ENCODE data around the gene WFDC1.

Gene WFDC1

GRCh38 chr16:84318091-84318975, 23.7 kb downstream of the WFDC1 start:
- Histone ChIP-seq H3K9me3 (ENCODE audit: insufficient read depth, low read length, severe bottlenecking) (peaks cover 4% of the 10 kb centered on the region), H3K27me3 (ENCODE audit: insufficient read depth, low read length, poor library complexity) (peaks cover 4% of the 10 kb centered on the region), H3K27ac (ENCODE audit: low read length) (no peak overlapping the region), H3K79me2 (ENCODE audit: insufficient read depth, low read length) (no peaks in the 10 kb centered on the region), H3K9ac (ENCODE audit: low read depth, low read length) (no peak overlapping the region), H3K4me3 (ENCODE audit: low read depth in 1 of 2, low read length in 2 of 2) (no peak overlapping the region), H3K4me1 (ENCODE audit: insufficient read depth, low read length) (no peaks in the 10 kb centered on the region), H2AFZ (ENCODE audit: low read depth, low read length) (no peak overlapping the region), H3K36me3 (ENCODE audit: insufficient read depth, low read length) (no peaks in the 10 kb centered on the region), H4K20me1 (ENCODE audit: insufficient read depth, low read length) (no peaks in the 10 kb centered on the region), H3K4me2 (ENCODE audit: insufficient read depth, low read length) (no peak overlapping the region)
- no peak for TF ChIP-seq EZH2 (IDR thresholded peaks at IDR 0.05; ENCODE audit: borderline replicate concordance, low read depth, low read length, severe bottlenecking)
- TF ChIP-seq CTCF (IDR thresholded peaks at IDR 0.05; ENCODE audit: borderline replicate concordance, extremely low read depth, low read length, poor library complexity, severe bottlenecking), result no peak
- DNase-seq, result no peak
- no peak for ATAC-seq (ENCODE audit: insufficient read depth, low read depth)

GRCh38 chr16:84319146-84319760, 24.6 kb downstream of the WFDC1 start:
- no peak for TF ChIP-seq CTCF (IDR thresholded peaks at IDR 0.05; ENCODE audit: borderline replicate concordance, extremely low read depth, low read length, poor library complexity, severe bottlenecking)
- no peak for TF ChIP-seq EZH2 (IDR thresholded peaks at IDR 0.05; ENCODE audit: borderline replicate concordance, low read depth, low read length, severe bottlenecking)
- Histone ChIP-seq H3K27me3 (ENCODE audit: insufficient read depth, low read length, poor library complexity) (peaks cover 4% of the 10 kb centered on the region), H3K27ac (ENCODE audit: low read length) (no peak overlapping the region), H3K36me3 (ENCODE audit: insufficient read depth, low read length) (no peaks in the 10 kb centered on the region), H2AFZ (ENCODE audit: low read depth, low read length) (no peak overlapping the region), H3K4me3 (ENCODE audit: low read depth in 1 of 2, low read length in 2 of 2) (no peak overlapping the region), H3K9ac (ENCODE audit: low read depth, low read length) (no peak overlapping the region), H3K4me2 (ENCODE audit: insufficient read depth, low read length) (no peak overlapping the region), H3K4me1 (ENCODE audit: insufficient read depth, low read length) (no peaks in the 10 kb centered on the region), H3K9me3 (ENCODE audit: insufficient read depth, low read length, severe bottlenecking) (peaks cover 4% of the 10 kb centered on the region), H4K20me1 (ENCODE audit: insufficient read depth, low read length) (no peaks in the 10 kb centered on the region), H3K79me2 (ENCODE audit: insufficient read depth, low read length) (no peaks in the 10 kb centered on the region)
- DNase-seq, result no peak
- no peak for ATAC-seq (ENCODE audit: insufficient read depth, low read depth)

- peaks cover 4% of the 10 kb centered on the region for H3K9me3 ChIP-seq (ENCODE audit: insufficient read depth, low read length, severe bottlenecking)
- no peak overlapping the region for H3K4me2 ChIP-seq (ENCODE audit: insufficient read depth, low read length)
- H3K27ac ChIP-seq (ENCODE audit: low read length), result no peak overlapping the region
- H3K79me2 ChIP-seq (ENCODE audit: insufficient read depth, low read length), result no peaks in the 10 kb centered on the region
- TF ChIP-seq EZH2 (IDR thresholded peaks at IDR 0.05; ENCODE audit: borderline replicate concordance, low read depth, low read length, severe bottlenecking) (no peak), CTCF (IDR thresholded peaks at IDR 0.05; ENCODE audit: borderline replicate concordance, extremely low read depth, low read length, poor library complexity, severe bottlenecking) (no peak)
- DNase-seq, result no peak
- no peaks in the 10 kb centered on the region for H3K36me3 ChIP-seq (ENCODE audit: insufficient read depth, low read length)
- H3K27me3 ChIP-seq (ENCODE audit: insufficient read depth, low read length, poor library complexity), result peaks cover 4% of the 10 kb centered on the region
- no peaks in the 10 kb centered on the region for H4K20me1 ChIP-seq (ENCODE audit: insufficient read depth, low read length)
- H3K4me1 ChIP-seq (ENCODE audit: insufficient read depth, low read length), result no peaks in the 10 kb centered on the region
- no peak overlapping the region for H2AFZ ChIP-seq (ENCODE audit: low read depth, low read length)
- H3K9ac ChIP-seq (ENCODE audit: low read depth, low read length), result no peak overlapping the region
- no peak for ATAC-seq (ENCODE audit: insufficient read depth, low read depth)
- H3K4me3 ChIP-seq (ENCODE audit: low read depth in 1 of 2, low read length in 2 of 2), result no peak overlapping the region
Observed at GRCh38 chr16:84320511-84320910, 25.8 kb downstream of the WFDC1 start.

Measured in DND-41 (cell line).